A549 treated with AZD2906 at 1 μM for 4 hours (cell line): ENCODE measurements around the gene IQCF2. TPM values are rescaled to one million over a fixed set of nuclear protein-coding genes. Genes with fewer than 3 reads are reported as not detected.

Experiments
- total RNA-seq: library from RNA; stranded (reverse); fragments of 200-300 nt; extraction: Qiagen RNA extraction; gene quantifications from 5 replicates; pipeline ENCODE4 v1.2.3, GENCODE V29; 2022

Gene IQCF2
- not detected in 5 replicates for total RNA-seq

DNA sequence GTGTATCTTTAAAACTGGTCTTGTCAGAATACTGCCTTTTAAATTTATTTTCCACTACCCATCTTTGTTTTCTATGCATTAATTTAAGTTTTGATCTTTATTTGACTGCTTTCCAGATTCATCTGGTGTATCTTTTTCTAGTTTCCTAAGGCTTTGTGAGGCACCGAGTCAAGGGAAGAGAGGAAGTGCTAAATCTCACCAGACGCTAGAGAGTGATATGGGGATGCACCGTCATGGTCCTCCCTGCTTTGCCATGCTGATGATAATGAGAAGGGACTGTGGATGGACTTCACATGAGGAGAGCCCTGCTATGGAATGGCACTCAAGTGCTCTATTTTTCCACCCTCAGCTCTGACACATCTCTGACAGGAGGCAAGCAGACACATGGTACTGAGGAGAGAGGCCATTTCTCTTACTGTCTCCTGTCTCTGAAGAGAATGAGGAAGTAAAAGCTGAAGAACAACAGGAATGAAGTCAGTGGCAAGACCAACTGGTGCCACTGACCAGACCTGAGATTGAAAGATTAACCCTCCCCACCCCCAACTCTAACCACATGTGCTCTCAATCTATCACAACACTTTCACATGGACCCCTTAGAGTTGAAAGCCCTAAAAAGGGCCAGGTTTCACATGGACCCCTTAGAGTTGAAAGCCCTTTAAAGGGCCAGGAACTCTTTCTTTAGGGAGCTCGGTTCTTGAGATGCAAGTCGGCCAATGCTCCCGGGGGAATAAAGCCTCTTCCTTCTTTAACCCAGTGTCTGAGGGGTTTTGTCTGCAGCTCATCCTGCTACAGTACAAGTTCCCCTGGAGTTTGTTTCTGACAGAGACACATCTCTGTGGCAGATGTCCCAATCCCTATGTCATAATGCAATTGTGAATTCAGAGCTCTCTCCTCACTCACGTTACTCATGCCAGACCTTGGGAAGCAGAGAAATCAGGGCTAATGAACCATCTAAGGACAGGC, at the start of gene IQCF2:
IQCF2 (plus strand) TSS at position 913 of the 963 bp plus-strand sequence. CDS start 52 bp downstream, outside the sequence.

DNA sequence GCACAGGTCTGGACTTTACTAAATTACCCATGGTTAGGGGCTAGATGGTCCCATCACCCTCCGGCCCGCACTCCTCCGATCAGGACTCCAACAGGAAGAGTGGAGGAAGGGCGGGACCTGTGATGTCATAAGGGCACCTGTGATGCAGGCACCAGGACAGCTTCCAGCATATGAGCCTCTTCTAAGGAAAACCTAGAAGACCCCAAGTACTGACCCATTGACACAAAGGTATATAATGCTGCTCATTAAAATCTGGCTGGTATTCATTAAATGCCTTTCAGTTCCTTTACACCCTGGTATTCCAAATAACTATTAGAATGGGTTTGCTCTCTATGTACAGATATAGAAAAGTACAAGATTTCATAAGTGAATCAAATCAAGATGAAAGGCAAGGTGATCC, 14.1 kb downstream of the IQCF2 start, which contains the start of gene IQCF5:
IQCF5 (minus strand) TSS at position 101 of the 400 bp plus-strand sequence; CDS start at position 31, 70 bp downstream.

Other genes with a start within 250 kb of the IQCF2 start
- 61.5 to 73.9 TPM (median 69.7 TPM) in 5 replicates for gene TEX264, start 190.4 kb upstream of the IQCF2 start, total RNA-seq
- 0.03 to 0.05 TPM (median 0.04 TPM) in 4 of 5 replicates, not detected in the other for gene GRM2, start 154.5 kb upstream of the IQCF2 start, total RNA-seq
- gene IQCF6, start 82.4 kb upstream of the IQCF2 start, total RNA-seq = not detected in 5 replicates
- gene IQCF5, start 14.0 kb downstream of the IQCF2 start, total RNA-seq = not detected in 5 replicates
- gene IQCF1, start 41.7 kb downstream of the IQCF2 start, total RNA-seq = not detected in 5 replicates
- 33.5 to 47.3 TPM (median 42.8 TPM) in 5 replicates for gene RRP9, start 80.3 kb downstream of the IQCF2 start, total RNA-seq
- gene PARP3, start 80.7 kb downstream of the IQCF2 start, total RNA-seq = 8.0 to 10.4 TPM (median 9.4 TPM) in 5 replicates
- not detected in 5 replicates for gene GPR62, start 93.8 kb downstream of the IQCF2 start, total RNA-seq
- gene PCBP4, start 105.8 kb downstream of the IQCF2 start, total RNA-seq = 12.1 to 15.2 TPM (median 14.0 TPM) in 5 replicates
- gene ABHD14B, start 112.4 kb downstream of the IQCF2 start, total RNA-seq = 27.4 to 34.9 TPM (median 34.2 TPM) in 5 replicates
- gene ABHD14A, start 113.4 kb downstream of the IQCF2 start, total RNA-seq = 11.4 to 15.9 TPM (median 15.6 TPM) in 5 replicates
- 22.3 to 27.8 TPM (median 25.4 TPM) in 5 replicates for gene ACY1, start 121.9 kb downstream of the IQCF2 start, total RNA-seq
- gene RPL29, start 134.3 kb downstream of the IQCF2 start, total RNA-seq = 1,307 to 1,420 TPM (median 1,337 TPM) in 5 replicates
- gene DUSP7, start 195.0 kb downstream of the IQCF2 start, total RNA-seq = 19.0 to 20.8 TPM (median 20.0 TPM) in 5 replicates